ENCODE results near the gene CXCL8.

DNA sequence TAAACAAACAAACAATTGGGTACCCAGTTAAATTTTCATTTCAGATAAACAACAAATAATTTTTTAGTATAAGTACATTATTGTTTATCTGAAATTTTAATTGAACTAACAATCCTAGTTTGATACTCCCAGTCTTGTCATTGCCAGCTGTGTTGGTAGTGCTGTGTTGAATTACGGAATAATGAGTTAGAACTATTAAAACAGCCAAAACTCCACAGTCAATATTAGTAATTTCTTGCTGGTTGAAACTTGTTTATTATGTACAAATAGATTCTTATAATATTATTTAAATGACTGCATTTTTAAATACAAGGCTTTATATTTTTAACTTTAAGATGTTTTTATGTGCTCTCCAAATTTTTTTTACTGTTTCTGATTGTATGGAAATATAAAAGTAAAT is 2.9 kb downstream of the CXCL8 start:
- TF ChIP-seq CTCF (IDR thresholded peaks at IDR 0.05) = no peak
- no peak for TF ChIP-seq POLR2AphosphoS5 (IDR thresholded peaks at IDR 0.05; ENCODE audit: low read depth, low read length)

Measured in Panc1 (cell line).